H9 (cell line): ENCODE measurements around the gene WFDC1. TPM values are rescaled to one million over a fixed set of nuclear protein-coding genes. Genes with fewer than 3 reads are reported as not detected.

Experiments used
- DNase-seq: peaks from one replicate; pipeline ENCODE4 v3.0.0-alpha.2; 2017
- H2AFZ ChIP-seq: one replicate; pipeline ENCODE4 v1.6.1; 2013; ENCODE audit warnings: mild to moderate bottlenecking, low read length, control low read depth, moderate library complexity
- H2AK5ac ChIP-seq: 2 replicates; pipeline ENCODE4 v1.6.1; 2013; ENCODE audit warnings: low read length, control low read depth, mixed read lengths; ENCODE audit not compliant: insufficient read length
- H2BK120ac ChIP-seq: one replicate; pipeline ENCODE4 v1.6.1; 2013; ENCODE audit warnings: low read depth, mild to moderate bottlenecking, low read length, control low read depth, inconsistent platforms; ENCODE audit not compliant: poor library complexity, severe bottlenecking
- H2BK12ac ChIP-seq: 2 replicates; pipeline ENCODE4 v1.6.1; 2013; ENCODE audit warnings: low read length, control low read depth, mixed read lengths, low read depth; ENCODE audit not compliant: insufficient read length
- H2BK15ac ChIP-seq: 2 replicates; pipeline ENCODE4 v1.6.1; 2013; ENCODE audit warnings: low read depth, low read length, control low read depth
- H2BK20ac ChIP-seq: one replicate; pipeline ENCODE4 v1.6.1; 2013; ENCODE audit warnings: low read depth, mild to moderate bottlenecking, low read length, control low read depth, inconsistent platforms; ENCODE audit not compliant: poor library complexity, severe bottlenecking
- H2BK5ac ChIP-seq: 2 replicates; pipeline ENCODE4 v1.6.1; 2013; ENCODE audit warnings: low read length, control low read depth, mixed read lengths; ENCODE audit not compliant: insufficient read length
- H3K14ac ChIP-seq: 2 replicates; pipeline ENCODE4 v1.6.1; 2013; ENCODE audit warnings: low read length, control low read depth; ENCODE audit not compliant: insufficient read depth
- H3K18ac ChIP-seq: 2 replicates; pipeline ENCODE4 v1.6.1; 2013; ENCODE audit warnings: low read depth, mild to moderate bottlenecking, mixed read lengths, low read length, control low read depth; ENCODE audit not compliant: insufficient read length
- H3K23ac ChIP-seq: 2 replicates; pipeline ENCODE4 v1.6.1; 2013; ENCODE audit warnings: low read length, control low read depth, mixed read lengths, low read depth; ENCODE audit not compliant: insufficient read length
- H3K23me2 ChIP-seq: 2 replicates; pipeline ENCODE4 v1.6.1; 2013; ENCODE audit warnings: low read depth, mild to moderate bottlenecking, mixed read lengths, low read length, control low read depth; ENCODE audit not compliant: insufficient read length, poor library complexity, severe bottlenecking
- H3K27ac ChIP-seq: 2 replicates; pipeline ENCODE4 v1.5.1; 2013; ENCODE audit warnings: low read length, control low read depth, mixed read lengths, low read depth; ENCODE audit not compliant: insufficient read length
- H3K27me3 ChIP-seq: 2 replicates; pipeline ENCODE4 v1.6.1; 2013; ENCODE audit warnings: low read length, control low read depth, inconsistent platforms; ENCODE audit not compliant: insufficient read depth
- H3K4ac ChIP-seq: 2 replicates; pipeline ENCODE4 v1.6.1; 2013; ENCODE audit warnings: low read depth, mild to moderate bottlenecking, control low read depth, inconsistent platforms, low read length, moderate library complexity
- H3K4me1 ChIP-seq: 2 replicates; pipeline ENCODE4 v1.6.1; 2013; ENCODE audit warnings: low read length, control low read depth, inconsistent platforms; ENCODE audit not compliant: insufficient read depth
- H3K4me2 ChIP-seq: 2 replicates; pipeline ENCODE4 v1.6.1; 2013; ENCODE audit warnings: low read length, control low read depth, mixed read lengths; ENCODE audit not compliant: insufficient read length, insufficient read depth
- H3K56ac ChIP-seq: 2 replicates; pipeline ENCODE4 v1.6.1; 2013; ENCODE audit warnings: low read depth, mild to moderate bottlenecking, mixed read lengths, low read length, control low read depth; ENCODE audit not compliant: insufficient read length
- H3K79me1 ChIP-seq: 2 replicates; pipeline ENCODE4 v1.6.1; 2013; ENCODE audit warnings: low read depth, mild to moderate bottlenecking, moderate library complexity, low read length, control low read depth, inconsistent platforms; ENCODE audit not compliant: insufficient read depth, poor library complexity, severe bottlenecking
- H3K79me2 ChIP-seq: 2 replicates; pipeline ENCODE4 v1.6.1; 2013; ENCODE audit warnings: low read length, control low read depth, inconsistent platforms; ENCODE audit not compliant: insufficient read depth
- H3K9ac ChIP-seq: 2 replicates; pipeline ENCODE4 v1.6.1; 2013; ENCODE audit warnings: low read length, control low read depth, mixed read lengths; ENCODE audit not compliant: insufficient read length; ENCODE audit errors: extremely low read depth
- H3K9me3 ChIP-seq: one replicate; pipeline ENCODE4 v1.6.1; 2013; ENCODE audit warnings: low read depth, low read length, inconsistent platforms; ENCODE audit not compliant: control insufficient read depth
- H3T11ph ChIP-seq: one replicate; pipeline ENCODE4 v1.6.1; 2013; ENCODE audit warnings: mild to moderate bottlenecking, low read length, control low read depth, inconsistent platforms
- H4K20me1 ChIP-seq: one replicate; pipeline ENCODE4 v1.6.1; 2013; ENCODE audit not compliant: control insufficient read depth, insufficient read length, insufficient read depth
- H4K5ac ChIP-seq: 2 replicates; pipeline ENCODE4 v1.6.1; 2013; ENCODE audit warnings: low read depth, mild to moderate bottlenecking, mixed read lengths, low read length, control low read depth; ENCODE audit not compliant: insufficient read length
- H4K8ac ChIP-seq: replicated peaks from 2 replicates; pipeline ENCODE4 v1.6.1; 2013; ENCODE audit warnings: low read length, control low read depth, mixed read lengths, low read depth; ENCODE audit not compliant: insufficient read length
- H4K91ac ChIP-seq: 2 replicates; pipeline ENCODE4 v1.6.1; 2013; ENCODE audit warnings: low read depth, mild to moderate bottlenecking, moderate library complexity, mixed read lengths, low read length, control low read depth; ENCODE audit not compliant: insufficient read length
- H3K27ac Mint-ChIP-seq, 3 experiments: 2 replicates in 2 of 3; 3 replicates in 1 of 3; pipeline ENCODE4 v1.8.0; 2020 to 2021; ENCODE audit warnings: mixed read lengths in 3 of 3, mild to moderate bottlenecking in 1 of 3, moderate library complexity in 1 of 3
- H3K27me3 Mint-ChIP-seq: 2 replicates; pipeline ENCODE4 v1.8.0; 2021; ENCODE audit warnings: low read depth, mild to moderate bottlenecking, moderate library complexity, mixed read lengths
- H3K36me3 Mint-ChIP-seq, 3 experiments: 2 replicates in 2 of 3; 3 replicates in 1 of 3; pipeline ENCODE4 v1.8.0; 2020 to 2021; ENCODE audit warnings: low read depth in 3 of 3, mixed read lengths in 3 of 3; ENCODE audit not compliant: insufficient read depth in 1 of 3
- H3K4me1 Mint-ChIP-seq, 2 experiments: 2 replicates each; pipeline ENCODE4 v1.8.0; 2020; ENCODE audit warnings: mixed read lengths in 2 of 2
- H3K4me3 Mint-ChIP-seq, 2 experiments: 2 replicates in 1 of 2; 3 replicates in 1 of 2; pipeline ENCODE4 v1.8.0; 2020 to 2021; ENCODE audit warnings: mild to moderate bottlenecking in 2 of 2, mixed read lengths in 2 of 2, moderate library complexity in 1 of 2
- H3K9me3 Mint-ChIP-seq, 2 experiments: 2 replicates in 1 of 2; 3 replicates in 1 of 2; pipeline ENCODE4 v1.8.0; 2020; ENCODE audit warnings: mild to moderate bottlenecking in 2 of 2, mixed read lengths in 2 of 2, moderate library complexity in 1 of 2
- CTCF ChIP-seq: fragments of 200-600 bp; sonication (generic); conservative IDR thresholded peaks from 3 replicates; pipeline ENCODE4 v1.8.0; 2021; ENCODE audit warnings: antibody characterized with exemption, mild to moderate bottlenecking
- WGBS: extraction: QIAGEN DNeasy Blood & Tissue Kit; methylation state at CpG from one replicate; pipeline ENCODE4 v1.1.7; 2013; ENCODE audit warnings: missing lambda C conversion rate, low lambda C conversion rate, mixed read lengths; ENCODE audit not compliant: insufficient read length; ENCODE audit errors: extremely low coverage; 5-methylcytosine and 5-hydroxymethylcytosine counted together
- total RNA-seq: library from RNA; stranded (reverse); gene quantifications from 2 replicates; pipeline ENCODE4 v1.2.1, GENCODE V29; 2021

WFDC1 gene
- total RNA-seq, 1 experiment from 2014 or later: 0.24 TPM

- H3K4ac ChIP-seq: no peak overlapping the region
- Mint-ChIP-seq H3K27ac (no peak overlapping the region; a peak in 1 of 7 replicates), H3K4me1 (peaks cover 0 to 4% of the 10 kb centered on the region in 2 experiments; a peak in 2 of 4 replicates), H3K4me3 (no peak overlapping the region), H3K27me3 (peaks cover 10% of the 10 kb centered on the region), H3K36me3 (no peaks in the 10 kb centered on the region), H3K9me3 (peaks cover 0 to 4% of the 10 kb centered on the region in 2 experiments; a peak in 3 of 5 replicates)
- H4K5ac ChIP-seq: no peak overlapping the region
- TF ChIP-seq CTCF: no peak
- no peak overlapping the region for H4K91ac ChIP-seq
- H3K4me1 ChIP-seq: no peaks in the 10 kb centered on the region
- H3T11ph ChIP-seq: no peak overlapping the region
- H3K23me2 ChIP-seq: no peaks in the 10 kb centered on the region
- H3K23ac ChIP-seq: no peak overlapping the region
- H2BK120ac ChIP-seq: no peak overlapping the region
- H3K27ac ChIP-seq: no peak overlapping the region
- H2AK5ac ChIP-seq: no peak overlapping the region
- H2BK5ac ChIP-seq: no peak overlapping the region
- no peak overlapping the region for H3K4me2 ChIP-seq
- no peaks in the 10 kb centered on the region for H3K9me3 ChIP-seq
- no peak overlapping the region for H2BK20ac ChIP-seq
- H4K8ac ChIP-seq: no peak overlapping the region
- H3K56ac ChIP-seq: no peak overlapping the region
- no peaks in the 10 kb centered on the region for H3K79me2 ChIP-seq
- DNase-seq: no peak
- no peak overlapping the region for H3K14ac ChIP-seq
- H4K20me1 ChIP-seq: no peaks in the 10 kb centered on the region
- H2BK12ac ChIP-seq: no peak overlapping the region
- no peaks in the 10 kb centered on the region for H3K27me3 ChIP-seq
- H2AFZ ChIP-seq: no peak overlapping the region
- H3K79me1 ChIP-seq: no peaks in the 10 kb centered on the region
- WGBS: no CpG with 5 or more reads among the region's 5 CpGs
- no peak overlapping the region for H2BK15ac ChIP-seq
- no peak overlapping the region for H3K18ac ChIP-seq
- H3K9ac ChIP-seq: no peak overlapping the region
Measured at GRCh38 chr16:84247844-84248243, 46.8 kb upstream of the WFDC1 start.
